ENCODE measurements around the gene DXO.

DXO gene

DNA sequence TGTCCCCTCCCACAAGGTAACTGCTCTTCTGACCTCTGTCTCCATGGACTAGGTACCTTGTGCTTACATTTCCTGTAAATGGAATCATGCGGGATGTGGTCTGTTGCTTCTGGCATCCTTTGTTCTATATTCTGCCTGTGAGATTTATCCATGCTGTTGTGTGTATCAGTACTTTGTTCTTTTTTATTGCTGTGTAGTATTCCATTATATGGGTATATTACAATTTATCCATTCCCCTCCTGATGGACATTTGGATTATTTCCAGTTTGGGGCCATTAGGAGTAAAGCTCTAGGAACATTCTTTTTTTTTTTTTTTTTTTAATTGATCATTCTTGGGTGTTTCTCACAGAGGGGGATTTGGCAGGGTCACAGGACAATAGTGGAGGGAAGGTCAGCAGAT, 41.0 kb downstream of the DXO start:
- no peak for DNase-seq (ENCODE audit: low read depth in 2 of 2)

DNA sequence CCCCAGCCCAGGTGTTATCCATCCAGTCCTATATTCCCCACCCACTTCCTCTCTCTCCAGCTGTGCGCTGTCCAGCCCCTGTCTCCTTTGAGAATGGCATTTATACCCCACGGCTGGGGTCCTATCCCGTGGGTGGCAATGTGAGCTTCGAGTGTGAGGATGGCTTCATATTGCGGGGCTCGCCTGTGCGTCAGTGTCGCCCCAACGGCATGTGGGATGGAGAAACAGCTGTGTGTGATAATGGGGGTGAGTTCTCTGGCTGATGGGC, 43.3 kb downstream of the DXO start:
- no peak for DNase-seq (ENCODE audit: low read depth in 2 of 2)

DNA sequence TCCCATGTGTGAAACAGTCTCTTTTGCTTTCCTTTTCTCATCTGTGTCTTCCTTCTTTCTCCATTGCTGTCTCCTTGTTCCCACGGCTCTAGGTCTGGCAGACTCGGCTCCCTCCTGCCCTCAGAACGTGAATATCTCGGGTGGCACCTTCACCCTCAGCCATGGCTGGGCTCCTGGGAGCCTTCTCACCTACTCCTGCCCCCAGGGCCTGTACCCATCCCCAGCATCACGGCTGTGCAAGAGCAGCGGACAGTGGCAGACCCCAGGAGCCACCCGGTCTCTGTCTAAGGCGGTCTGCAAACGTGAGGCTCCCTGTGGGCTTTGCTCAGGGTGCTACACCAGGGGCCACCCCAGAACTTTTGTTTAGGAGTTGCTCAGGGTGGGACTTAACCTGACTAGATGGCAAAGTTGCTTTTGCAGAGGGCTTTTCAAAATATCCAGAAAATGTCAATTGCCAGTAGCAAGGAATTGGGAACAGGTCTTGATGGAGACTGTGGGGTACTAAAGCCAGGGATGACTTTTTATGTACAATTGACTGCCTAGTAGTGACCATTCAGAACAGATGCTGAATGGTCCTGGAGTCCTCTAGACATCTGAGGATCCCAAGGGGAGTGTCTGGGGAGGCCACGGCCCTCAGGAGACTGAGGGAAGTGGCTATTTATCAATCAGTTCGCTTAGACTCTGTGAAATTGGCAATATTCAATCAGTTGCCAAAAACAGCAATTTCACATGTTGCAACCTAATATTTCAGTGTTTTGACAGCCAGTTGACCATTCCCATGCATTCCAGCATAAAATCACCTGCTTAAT, 43.9 kb downstream of the DXO start:
- DNase-seq (ENCODE audit: low read depth in 2 of 2) = no peak

DNA sequence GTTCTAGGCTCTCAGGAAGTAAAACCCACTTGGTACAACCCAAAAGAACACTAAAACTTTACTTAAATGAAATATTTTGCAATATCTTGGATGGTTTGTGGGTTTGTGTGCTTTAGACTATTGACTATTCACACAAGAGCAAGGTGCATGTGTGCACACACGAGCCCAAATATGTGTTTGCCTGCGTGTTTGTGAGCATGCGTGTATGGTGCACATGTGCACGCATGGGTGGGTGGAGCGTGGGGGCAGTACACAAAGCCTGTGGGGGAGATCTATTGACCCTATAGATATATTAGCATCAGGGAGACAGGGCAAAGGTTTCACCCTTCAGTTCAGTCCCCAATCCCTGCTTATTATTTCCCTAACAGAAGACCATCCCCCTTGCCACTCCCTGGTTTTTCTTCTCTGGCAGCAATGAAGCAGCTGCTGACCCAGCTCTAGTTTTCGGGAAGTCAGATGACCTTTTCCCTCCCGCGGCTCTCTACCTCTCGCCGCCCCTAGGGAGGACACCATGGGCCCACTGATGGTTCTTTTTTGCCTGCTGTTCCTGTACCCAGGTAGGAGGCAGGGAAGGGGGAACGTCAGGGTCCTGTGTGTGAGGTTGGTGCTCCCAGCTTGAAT, 44.6 kb downstream of the DXO start, which contains the start of gene C2:
C2 (plus strand) TSS at position 476 of the 621 bp plus-strand sequence; CDS start at position 512, 36 bp downstream.
- DNase-seq (ENCODE audit: low read depth in 2 of 2) = no peak

DNA sequence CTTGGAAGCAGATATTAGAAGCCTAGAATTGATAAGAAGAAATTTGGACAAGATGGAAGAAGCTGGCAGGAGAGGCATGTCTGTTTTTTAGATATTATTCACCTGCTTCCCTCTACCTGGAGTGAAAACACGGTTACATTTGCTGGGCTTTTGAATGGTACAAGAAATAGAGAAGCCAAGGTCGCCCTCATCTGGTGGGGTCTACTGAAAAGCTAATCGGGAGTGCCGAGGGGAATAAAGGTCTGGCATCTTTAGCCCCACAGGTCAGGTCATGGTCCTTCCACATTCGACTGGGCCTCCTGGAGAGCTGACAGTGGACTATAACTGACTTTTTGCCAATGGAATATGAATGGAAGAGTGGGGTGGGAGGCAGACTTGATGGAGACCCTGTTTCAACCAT, 49.0 kb downstream of the DXO start:
- DNase-seq (ENCODE audit: low read depth in 2 of 2) = no peak

DNA sequence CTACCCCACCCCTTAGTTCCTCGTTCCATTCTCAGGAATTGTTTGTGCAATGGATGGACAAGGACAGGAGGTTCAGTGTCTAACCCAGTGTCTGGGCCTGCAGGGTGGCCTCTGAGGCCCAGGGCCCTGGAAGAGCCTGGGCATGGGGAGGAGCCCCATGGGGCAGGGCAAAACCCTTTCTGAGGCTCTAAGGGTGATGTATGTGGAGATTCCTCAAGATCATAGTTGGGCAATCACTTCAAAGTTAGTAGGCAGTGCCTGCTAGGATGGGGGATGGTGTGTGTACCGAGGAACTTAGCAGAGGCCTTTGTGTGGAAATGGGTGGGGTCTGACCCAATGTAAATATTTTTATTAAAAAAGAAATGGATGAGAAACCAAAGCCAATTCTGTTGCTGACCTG, 51.1 kb downstream of the DXO start:
- DNase-seq (ENCODE audit: low read depth in 2 of 2) = no peak

Measured in stimulated activated CD8-positive, alpha-beta memory T cell treated with anti-CD3 and anti-CD28 coated beads, Interleukin-7, amount 100 ng/mL, for 4 hours (primary cell).